Panc1 (cell line): ENCODE data around the gene PGM5. TPM values are rescaled to one million over a fixed set of nuclear protein-coding genes. Genes with fewer than 3 reads are reported as not detected.
"Not testable (repeated sequence)": the region's sequence is repeated elsewhere in the genome, so short reads cannot be mapped to it uniquely, and the experiment has no call there.

Experiments
- ATAC-seq: fragments of 200-7000 bp; cut with Tn5 transposase; 2 replicates; pipeline ENCODE4 v1.9.1; 2020; ENCODE audit warnings: mild to moderate bottlenecking, moderate library complexity
- BruUV-seq: library from RNA; stranded (reverse); fragments of 400-500 nt; replicated peaks from 2 replicates; lab custom pipeline; 2021; lab: Mats Ljungman, UMichigan
- CTCF ChIA-PET: fragments of 300-600 bp; sonication (Branson Sonifier 250); formaldehyde crosslinking; loops from one replicate; lab custom pipeline; 2022; ENCODE audit warnings: antibody characterized with exemption; lab: Charles Lee
- POLR2A ChIA-PET: fragments of 300-600 bp; sonication (Branson Sonifier 250); formaldehyde crosslinking; loops from one replicate; lab custom pipeline; 2022; ENCODE audit warnings: antibody characterized with exemption; lab: Charles Lee
- DNase-seq: peaks from one replicate; pipeline ENCODE4 v3.0.0-alpha.2; 2010; ENCODE audit warnings: low read depth, low spot score
- H3K27ac ChIP-seq: 2 replicates; pipeline ENCODE4 v1.5.1; 2011; ENCODE audit warnings: mild to moderate bottlenecking, low read length, inconsistent platforms
- H3K27me3 ChIP-seq: fragments of 200-500 bp; sonication (Bioruptor generic); 2 replicates; pipeline ENCODE4 v1.6.0; 2014; ENCODE audit warnings: low read length, inconsistent platforms; ENCODE audit not compliant: control insufficient read depth, insufficient read depth
- H3K36me3 ChIP-seq: fragments of 200-500 bp; sonication (Bioruptor generic); 2 replicates; pipeline ENCODE4 v1.5.1; 2014; ENCODE audit warnings: inconsistent platforms, mild to moderate bottlenecking, low read length, moderate library complexity; ENCODE audit not compliant: control insufficient read depth, insufficient read depth
- H3K4me1 ChIP-seq: 2 replicates; pipeline ENCODE4 v1.5.1; 2011; ENCODE audit warnings: inconsistent platforms, mild to moderate bottlenecking, low read length, moderate library complexity; ENCODE audit not compliant: control insufficient read depth, insufficient read depth
- H3K4me3 ChIP-seq, 2 experiments: 2 replicates each; pipeline ENCODE4 v1.5.1; 2011 to 2012; ENCODE audit warnings: low read depth in 2 of 2, low read length in 2 of 2, mild to moderate bottlenecking in 2 of 2, inconsistent platforms in 1 of 2, moderate library complexity in 1 of 2
- H3K9me3 ChIP-seq: fragments of 200-500 bp; sonication (Bioruptor generic); 2 replicates; pipeline ENCODE4 v1.5.1; 2014; ENCODE audit warnings: low read depth, mild to moderate bottlenecking, inconsistent platforms, low read length, moderate library complexity; ENCODE audit not compliant: control insufficient read depth, insufficient read depth
- in situ Hi-C: cut with HindIII; loops from 2 replicates; pipeline ENCODE4 v1.10.0; 2016; ENCODE audit warnings: low sequenced_read_pairs, low pct_unique_long_range_greater_than_20kb
- intact Hi-C: fragments of 100-400 bp; cut with micrococcal nuclease; formaldehyde crosslinking; loops from one replicate; pipeline ENCODE4 v1.10.0; 2022; ENCODE audit not compliant: unreplicated experiment
- total RNA-seq: library from RNA; stranded (reverse); gene quantifications from one replicate; pipeline ENCODE4 v1.2.1, GENCODE V29; 2021; ENCODE audit not compliant: unreplicated experiment

The PGM5 gene
- total RNA-seq, 1 experiment from 2014 or later: 0.21 TPM

DNA sequence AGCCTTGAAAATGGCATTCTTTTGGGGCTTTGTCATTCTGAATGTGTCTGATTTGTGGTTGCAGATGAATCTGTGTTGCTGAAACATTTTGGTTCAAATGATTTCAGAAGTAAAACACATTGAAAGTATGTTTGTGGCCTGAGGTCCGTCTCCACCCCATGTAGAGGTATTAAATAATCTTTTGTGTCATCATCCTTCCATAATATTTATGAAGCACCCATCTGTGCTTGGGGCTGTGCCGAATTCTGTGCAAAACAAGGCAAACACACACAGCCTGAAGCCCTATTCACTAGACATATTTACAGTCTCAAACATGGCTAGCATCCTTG is 40.6 kb downstream of the PGM5 start:
- in situ Hi-C loops: not testable (repeated sequence)

DNA sequence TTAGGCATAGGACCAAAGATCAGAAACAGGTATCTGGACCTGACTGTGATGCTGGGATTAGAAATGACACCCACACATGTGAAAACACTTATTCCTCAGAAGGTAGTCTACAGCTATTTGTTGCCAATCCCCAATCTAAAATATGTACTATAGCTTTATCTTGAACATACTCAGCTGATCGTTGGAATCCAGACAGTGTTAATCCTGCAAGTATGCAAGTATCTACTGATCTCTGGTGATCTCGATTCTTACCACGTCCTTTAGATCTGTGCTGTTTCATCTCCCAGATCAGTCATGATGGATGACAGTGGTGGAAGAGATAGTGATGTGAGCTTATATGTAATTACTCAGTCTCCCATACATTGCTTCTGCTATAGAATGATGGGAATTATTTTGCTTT is 41.4 kb downstream of the PGM5 start:
- intact Hi-C loops, H3K4me1 ChIP-seq, H3K27me3 ChIP-seq, POLR2A ChIA-PET, H3K9me3 ChIP-seq, BruUV-seq, CTCF ChIA-PET, H3K4me3 ChIP-seq, H3K36me3 ChIP-seq, H3K27ac ChIP-seq, DNase-seq, ATAC-seq, in situ Hi-C loops: not testable (repeated sequence)

More for the DNA sequence above, 40.6 kb downstream of the PGM5 start:
- POLR2A ChIA-PET, H3K4me3 ChIP-seq, H3K27ac ChIP-seq, H3K9me3 ChIP-seq, H3K27me3 ChIP-seq, intact Hi-C loops, CTCF ChIA-PET, ATAC-seq, H3K4me1 ChIP-seq, H3K36me3 ChIP-seq, DNase-seq, BruUV-seq: not testable (repeated sequence)

DNA sequence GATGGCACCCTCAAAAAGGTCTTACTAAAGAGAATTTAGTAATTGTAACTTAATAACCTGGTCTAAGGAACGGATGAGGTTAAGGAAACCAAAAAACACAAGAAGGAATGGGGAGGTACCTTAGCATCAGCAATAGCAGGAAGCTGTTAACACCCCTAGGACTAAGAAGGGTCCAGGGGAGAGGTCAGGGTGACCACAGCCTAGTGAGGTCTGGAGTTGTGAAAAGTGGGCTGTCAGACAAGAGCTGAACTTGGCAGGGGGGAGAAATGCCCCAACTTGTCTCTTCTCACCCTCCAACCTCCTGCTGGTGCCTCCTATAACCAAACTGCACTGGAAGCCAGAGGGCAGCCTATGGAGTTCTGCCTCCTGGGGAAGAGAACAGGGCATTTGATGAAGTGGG is 41.9 kb downstream of the PGM5 start:
- BruUV-seq, ATAC-seq, DNase-seq, intact Hi-C loops, H3K9me3 ChIP-seq, POLR2A ChIA-PET, H3K27me3 ChIP-seq, in situ Hi-C loops, H3K36me3 ChIP-seq, H3K27ac ChIP-seq, H3K4me3 ChIP-seq, CTCF ChIA-PET, H3K4me1 ChIP-seq: not testable (repeated sequence)

DNA sequence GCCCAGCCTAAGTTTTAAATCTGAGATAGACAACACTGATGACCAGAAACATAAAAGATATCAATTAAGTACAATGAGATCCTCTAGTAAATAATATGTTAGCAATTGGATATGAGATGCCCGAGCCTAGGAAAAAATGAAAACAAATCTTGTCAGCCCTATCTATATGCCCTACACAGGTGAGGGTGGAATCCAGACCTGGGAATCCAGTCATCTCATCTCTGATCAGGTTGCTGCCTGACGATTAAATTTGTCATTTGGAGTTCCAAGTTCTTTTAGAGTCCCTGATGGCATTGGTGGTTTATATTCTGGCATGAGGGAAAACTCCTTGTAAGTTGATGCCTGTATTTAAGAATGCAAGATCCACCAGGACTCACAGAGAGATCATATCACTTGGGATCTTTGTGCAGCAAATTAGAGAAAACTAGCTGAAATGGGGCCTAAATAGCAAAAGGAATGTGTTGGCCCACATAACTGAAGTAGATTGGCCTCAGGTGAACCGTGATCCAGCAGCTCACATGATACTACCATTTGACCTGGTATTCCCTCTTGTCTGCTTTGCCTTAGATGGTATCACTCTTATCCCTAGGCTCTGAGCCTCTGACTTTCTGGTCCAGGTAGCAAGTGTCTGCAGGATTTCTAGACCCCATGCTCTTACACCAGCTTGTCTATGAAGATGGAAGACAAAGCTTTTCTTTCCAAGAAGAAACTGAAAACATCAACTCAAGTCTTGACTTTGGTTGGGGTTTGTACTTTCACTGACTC is 48.2 kb downstream of the PGM5 start:
- in situ Hi-C loops, H3K9me3 ChIP-seq, POLR2A ChIA-PET, CTCF ChIA-PET, ATAC-seq, intact Hi-C loops, H3K4me3 ChIP-seq, H3K4me1 ChIP-seq, H3K27me3 ChIP-seq, DNase-seq, H3K27ac ChIP-seq, BruUV-seq, H3K36me3 ChIP-seq: not testable (repeated sequence)

DNA sequence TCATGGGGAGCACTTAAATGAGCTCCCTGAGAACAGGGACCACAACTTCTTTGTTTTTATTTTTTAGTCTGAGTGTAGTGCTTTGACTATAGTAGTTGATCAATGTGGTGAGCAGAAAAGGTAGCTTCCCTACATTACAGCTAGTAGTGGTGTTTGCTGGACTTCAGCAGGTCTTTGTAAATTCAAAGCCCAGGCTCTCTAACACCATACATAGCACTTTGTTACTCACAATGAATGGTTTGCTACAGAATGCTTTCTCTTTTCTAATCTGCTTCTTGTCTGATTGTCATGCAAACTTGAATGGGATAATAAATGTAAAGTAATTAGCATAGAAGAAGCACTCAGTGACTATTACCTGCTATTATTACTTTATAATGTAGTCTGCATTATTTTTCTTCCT is 55.5 kb downstream of the PGM5 start:
- BruUV-seq, intact Hi-C loops, H3K27ac ChIP-seq, H3K27me3 ChIP-seq, POLR2A ChIA-PET, DNase-seq, H3K36me3 ChIP-seq, CTCF ChIA-PET, H3K4me1 ChIP-seq, in situ Hi-C loops, H3K4me3 ChIP-seq, ATAC-seq, H3K9me3 ChIP-seq: not testable (repeated sequence)

DNA sequence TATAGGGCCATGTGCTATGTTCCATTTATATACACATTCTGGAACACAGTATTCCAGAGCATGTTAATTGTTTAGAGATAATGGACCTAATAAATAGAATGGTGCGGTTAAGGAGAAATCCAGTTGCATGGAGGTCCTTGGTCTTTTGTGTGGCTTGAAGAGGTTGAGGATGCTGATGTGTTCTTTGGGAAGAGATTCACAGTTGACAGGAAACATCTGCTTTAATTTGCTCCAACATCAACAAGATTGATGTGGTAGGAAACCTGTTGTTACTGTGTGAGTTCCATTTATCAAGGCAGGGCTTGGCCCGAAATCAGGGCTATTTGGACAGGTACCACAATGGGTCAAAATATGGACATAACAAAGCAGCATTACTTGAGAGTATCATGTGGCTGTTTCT is 56.3 kb downstream of the PGM5 start:
- H3K27ac ChIP-seq, POLR2A ChIA-PET, BruUV-seq, H3K4me1 ChIP-seq, H3K9me3 ChIP-seq, CTCF ChIA-PET, H3K4me3 ChIP-seq, in situ Hi-C loops, H3K27me3 ChIP-seq, intact Hi-C loops, ATAC-seq, DNase-seq, H3K36me3 ChIP-seq: not testable (repeated sequence)

DNA sequence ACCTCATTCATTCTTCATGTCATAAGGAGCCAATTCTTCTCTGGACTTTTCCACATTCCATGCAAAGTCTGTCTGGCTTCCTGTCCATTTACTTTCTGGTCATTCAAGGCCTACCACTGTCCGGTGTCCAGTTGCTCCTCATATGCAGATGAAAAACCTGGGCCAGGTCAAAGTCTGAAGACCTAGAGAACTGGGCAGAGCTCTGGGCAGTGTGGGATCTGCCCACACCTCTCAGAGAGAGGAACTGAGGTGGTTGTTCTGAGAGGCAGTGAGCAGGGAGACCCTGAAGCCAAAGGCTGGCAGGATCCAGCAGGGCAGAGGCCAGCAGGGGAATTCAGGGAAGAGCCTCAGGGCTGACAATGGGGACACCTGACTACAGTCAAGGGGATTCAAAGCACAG is 58.7 kb downstream of the PGM5 start:
- CTCF ChIA-PET, H3K4me1 ChIP-seq, H3K4me3 ChIP-seq, H3K27ac ChIP-seq, DNase-seq, H3K27me3 ChIP-seq, ATAC-seq, intact Hi-C loops, BruUV-seq, H3K36me3 ChIP-seq, in situ Hi-C loops, POLR2A ChIA-PET, H3K9me3 ChIP-seq: not testable (repeated sequence)
